Measurements from ENCODE around the gene DLGAP1. TPM values are rescaled to one million over a fixed set of nuclear protein-coding genes. Genes with fewer than 3 reads are reported as not detected.
A peak's percentile ranks its signal among the peaks of the same experiment; 100 is the strongest.

DLGAP1 gene
- total RNA-seq, 1 donor from 2014 or later = 0.05 TPM

GRCh38 chr18:3631887-3632286, 823.2 kb downstream of the DLGAP1 start:
- DNase-seq = no peak
- no peaks in the 10 kb centered on the region for H3K36me3 ChIP-seq
- no peak overlapping the region for H3K27ac ChIP-seq (replicated peaks)
- no peaks in the 10 kb centered on the region for H3K4me1 ChIP-seq
- no peak overlapping the region for H3K4me3 ChIP-seq
- TF ChIP-seq, protein P1, sequence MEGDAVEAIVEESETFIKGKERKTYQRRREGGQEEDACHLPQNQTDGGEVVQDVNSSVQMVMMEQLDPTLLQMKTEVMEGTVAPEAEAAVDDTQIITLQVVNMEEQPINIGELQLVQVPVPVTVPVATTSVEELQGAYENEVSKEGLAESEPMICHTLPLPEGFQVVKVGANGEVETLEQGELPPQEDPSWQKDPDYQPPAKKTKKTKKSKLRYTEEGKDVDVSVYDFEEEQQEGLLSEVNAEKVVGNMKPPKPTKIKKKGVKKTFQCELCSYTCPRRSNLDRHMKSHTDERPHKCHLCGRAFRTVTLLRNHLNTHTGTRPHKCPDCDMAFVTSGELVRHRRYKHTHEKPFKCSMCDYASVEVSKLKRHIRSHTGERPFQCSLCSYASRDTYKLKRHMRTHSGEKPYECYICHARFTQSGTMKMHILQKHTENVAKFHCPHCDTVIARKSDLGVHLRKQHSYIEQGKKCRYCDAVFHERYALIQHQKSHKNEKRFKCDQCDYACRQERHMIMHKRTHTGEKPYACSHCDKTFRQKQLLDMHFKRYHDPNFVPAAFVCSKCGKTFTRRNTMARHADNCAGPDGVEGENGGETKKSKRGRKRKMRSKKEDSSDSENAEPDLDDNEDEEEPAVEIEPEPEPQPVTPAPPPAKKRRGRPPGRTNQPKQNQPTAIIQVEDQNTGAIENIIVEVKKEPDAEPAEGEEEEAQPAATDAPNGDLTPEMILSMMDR (IDR thresholded peaks at IDR 0.05; ENCODE audit: borderline replicate concordance) = no peak
- intact Hi-C loops (cut with micrococcal nuclease) = no loop called here
- no peaks in the 10 kb centered on the region for H3K9me3 ChIP-seq (replicated peaks)
- no peaks in the 10 kb centered on the region for H3K27me3 ChIP-seq (ENCODE audit: low read depth)

GRCh38 chr18:3626929-3627458, 828.1 kb downstream of the DLGAP1 start:
- DNase-seq = no peak
- intact Hi-C loops (cut with micrococcal nuclease) = no loop called here
- H3K27ac ChIP-seq (replicated peaks) = no peak overlapping the region

GRCh38 chr18:3625742-3626091, 829.4 kb downstream of the DLGAP1 start:
- Histone ChIP-seq H3K4me1 (peaks cover 26% of the 10 kb centered on the region), H3K27ac (replicated peaks) (no peak overlapping the region), H3K27me3 (ENCODE audit: low read depth) (no peaks in the 10 kb centered on the region), H3K36me3 (no peaks in the 10 kb centered on the region), H3K4me3 (no peak overlapping the region), H3K9me3 (replicated peaks) (no peaks in the 10 kb centered on the region)
- intact Hi-C loops (cut with micrococcal nuclease) = no loop called here
- DNase-seq = no peak
- TF ChIP-seq, protein P1 (IDR thresholded peaks at IDR 0.05; ENCODE audit: borderline replicate concordance) = no peak

More at GRCh38 chr18:3626929-3627458, 828.1 kb downstream of the DLGAP1 start:
- Histone ChIP-seq H3K36me3 (no peaks in the 10 kb centered on the region), H3K27me3 (ENCODE audit: low read depth) (no peaks in the 10 kb centered on the region), H3K9me3 (replicated peaks) (no peaks in the 10 kb centered on the region), H3K4me3 (no peak overlapping the region), H3K4me1 (peaks cover 26% of the 10 kb centered on the region)
- TF ChIP-seq, protein P1 (IDR thresholded peaks at IDR 0.05; ENCODE audit: borderline replicate concordance) = no peak

- no peak overlapping the region for H3K4me3 ChIP-seq
- no peaks in the 10 kb centered on the region for H3K9me3 ChIP-seq (replicated peaks)
- H3K27ac ChIP-seq (replicated peaks) = peak overlapping the region; percentile 81
- peaks cover 26% of the 10 kb centered on the region for H3K4me1 ChIP-seq
- TF ChIP-seq, protein P1 (IDR thresholded peaks at IDR 0.05; ENCODE audit: borderline replicate concordance) = no peak
- no peak for DNase-seq
- intact Hi-C loops (cut with micrococcal nuclease) = no loop called here
- no peaks in the 10 kb centered on the region for H3K27me3 ChIP-seq (ENCODE audit: low read depth)
- no peaks in the 10 kb centered on the region for H3K36me3 ChIP-seq
Observed at GRCh38 chr18:3624935-3625741, 830.0 kb downstream of the DLGAP1 start.

GRCh38 chr18:3624546-3624934, 830.6 kb downstream of the DLGAP1 start:
- TF ChIP-seq, protein P1 (IDR thresholded peaks at IDR 0.05; ENCODE audit: borderline replicate concordance) = no peak
- intact Hi-C loops (cut with micrococcal nuclease) = no loop called here
- no peaks in the 10 kb centered on the region for H3K36me3 ChIP-seq
- peak overlapping the region; percentile 36 for H3K4me3 ChIP-seq
- peak overlapping the region; percentile 81 for H3K27ac ChIP-seq (replicated peaks)
- peaks cover 26% of the 10 kb centered on the region for H3K4me1 ChIP-seq
- H3K27me3 ChIP-seq (ENCODE audit: low read depth) = no peaks in the 10 kb centered on the region
- no peaks in the 10 kb centered on the region for H3K9me3 ChIP-seq (replicated peaks)
- DNase-seq = no peak
